ENCODE measurements around the gene ZFYVE16.
"Not testable (repeated sequence)": the region's sequence is repeated elsewhere in the genome, so short reads cannot be mapped to it uniquely, and the experiment has no call there.

DNA sequence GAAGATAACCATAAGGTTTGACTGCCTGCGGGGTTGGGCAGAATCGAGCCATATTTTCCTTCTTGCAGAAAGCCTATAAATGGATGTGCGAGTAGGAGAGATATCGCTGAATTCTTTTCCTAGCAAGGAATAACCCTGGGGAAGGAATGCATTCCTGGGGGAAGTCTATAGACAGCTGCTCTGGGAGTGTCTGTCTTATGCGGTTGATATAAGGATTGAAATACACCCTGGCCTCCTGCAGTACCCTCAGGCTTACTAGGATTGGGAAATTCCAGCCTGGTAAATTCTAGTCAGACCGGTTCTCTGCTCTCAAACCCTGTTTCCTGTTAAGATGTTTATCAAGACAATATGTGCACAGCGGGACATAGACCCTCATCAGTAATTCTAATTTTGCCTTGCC is 85.6 kb downstream of the ZFYVE16 start:
- TF ChIP-seq REST (IDR thresholded peaks at IDR 0.05); CTCF (IDR thresholded peaks at IDR 0.05); RAD21 (conservative IDR thresholded peaks at IDR 0.05 in 1 of 2, IDR thresholded peaks at IDR 0.05 in 1 of 2); FOXS1 (CRISPR knock-in tag; IDR thresholded peaks at IDR 0.05); POLR2A (IDR thresholded peaks at IDR 0.05; ENCODE audit: low read length); ELK1 (IDR thresholded peaks at IDR 0.05; ENCODE audit: low read depth, low read length); RCOR1 (IDR thresholded peaks at IDR 0.05; ENCODE audit: low read depth, low read length); MYC (IDR thresholded peaks at IDR 0.05; ENCODE audit: borderline replicate concordance, low read length); PHF8 (IDR thresholded peaks at IDR 0.05; ENCODE audit: borderline replicate concordance, low read depth); RFX5 (IDR thresholded peaks at IDR 0.05): not testable (repeated sequence)
